ENCODE measurements around the gene PZP. TPM values are rescaled to one million over a fixed set of nuclear protein-coding genes. Genes with fewer than 3 reads are reported as not detected.

Gene PZP
- total and polyA plus RNA-seq, 2 donors = 0.28 to 1.7 TPM

DNA sequence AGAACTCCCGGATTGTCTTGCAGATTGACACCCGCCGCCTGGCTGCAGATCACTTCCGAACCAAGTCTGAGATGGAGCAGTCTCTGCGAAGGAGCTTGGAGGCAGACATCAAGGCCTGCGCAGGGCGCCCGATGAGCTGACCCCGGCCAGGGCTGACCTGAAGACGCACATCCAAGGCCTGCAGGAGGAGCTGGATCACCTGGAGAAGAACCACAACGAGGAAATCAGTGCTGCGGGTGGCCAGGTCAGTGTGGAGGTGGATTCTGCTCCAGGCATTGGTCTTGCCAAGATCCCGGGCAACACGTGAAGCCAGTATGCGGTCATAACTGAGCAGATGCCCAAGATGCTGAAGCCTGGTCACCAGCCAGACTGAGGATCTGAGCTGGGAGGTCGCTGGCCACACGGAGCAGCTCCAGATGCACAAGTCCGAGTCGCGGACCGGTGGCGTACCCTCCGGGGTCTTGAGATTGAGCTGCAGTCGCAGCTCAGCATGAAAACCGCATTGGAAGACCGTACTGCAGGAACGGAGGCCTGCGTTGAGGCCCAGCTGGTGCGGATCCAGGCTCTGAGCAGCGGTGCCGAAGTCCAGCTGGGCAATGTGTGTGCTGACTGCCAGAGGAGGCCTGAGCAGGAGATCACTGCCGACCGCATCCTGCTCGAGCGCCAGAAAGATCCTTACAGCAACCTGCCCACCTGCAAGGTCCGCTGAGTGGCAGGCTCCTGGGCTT lies 80.1 kb downstream of the PZP start:
- no peaks in the 10 kb centered on the region for H3K4me1 ChIP-seq (ENCODE audit: insufficient read depth)
- no peak overlapping the region for H3K27ac ChIP-seq (ENCODE audit: low read depth)
- no peak overlapping the region for H3K4me3 ChIP-seq (ENCODE audit: low read depth, low read length)
- no peaks in the 10 kb centered on the region for H3K36me3 ChIP-seq (ENCODE audit: insufficient read depth)
- WGBS = 96% methylated on average over 36 of the region's 36 CpGs
- DNase-seq (ENCODE audit: extremely low spot score) = no peak

- H3K36me3 ChIP-seq (ENCODE audit: insufficient read depth) = no peaks in the 10 kb centered on the region
- no peak overlapping the region for H3K27ac ChIP-seq (ENCODE audit: low read depth)
- no peak for DNase-seq (ENCODE audit: extremely low spot score)
- no peak overlapping the region for H3K4me3 ChIP-seq (ENCODE audit: low read depth, low read length)
- 98% methylated on average over 21 of the region's 21 CpGs for WGBS
- H3K4me1 ChIP-seq (ENCODE audit: insufficient read depth) = no peaks in the 10 kb centered on the region
These were observed 80.7 kb downstream of the PZP start for GRCh38 chr12:9127484-9127883.

GRCh38 chr12:9124383-9125031 lies 83.7 kb downstream of the PZP start:
- peak overlapping the region; percentile 6 for H3K4me3 ChIP-seq (ENCODE audit: low read depth, low read length)
- H3K27ac ChIP-seq (ENCODE audit: low read depth) = peak overlapping the region; percentile 29
- no peaks in the 10 kb centered on the region for H3K36me3 ChIP-seq (ENCODE audit: insufficient read depth)
- no peak for DNase-seq (ENCODE audit: extremely low spot score)
- WGBS = 76% methylated on average over 16 of the region's 16 CpGs
- no peaks in the 10 kb centered on the region for H3K4me1 ChIP-seq (ENCODE audit: insufficient read depth)

- no peak for DNase-seq (ENCODE audit: extremely low spot score)
- peak overlapping the region; percentile 6 for H3K4me3 ChIP-seq (ENCODE audit: low read depth, low read length)
- peak overlapping the region; percentile 29 for H3K27ac ChIP-seq (ENCODE audit: low read depth)
- WGBS = 33% methylated on average over 14 of the region's 14 CpGs
- no peaks in the 10 kb centered on the region for H3K36me3 ChIP-seq (ENCODE audit: insufficient read depth)
- H3K4me1 ChIP-seq (ENCODE audit: insufficient read depth) = no peaks in the 10 kb centered on the region
These were observed 84.3 kb downstream of the PZP start for GRCh38 chr12:9123781-9124382.

- 40% methylated on average over 3 of the region's 3 CpGs for WGBS
- no peak overlapping the region for H3K4me3 ChIP-seq (ENCODE audit: low read depth, low read length)
- H3K27ac ChIP-seq (ENCODE audit: low read depth) = peak overlapping the region; percentile 48
- H3K36me3 ChIP-seq (ENCODE audit: insufficient read depth) = no peaks in the 10 kb centered on the region
- H3K4me1 ChIP-seq (ENCODE audit: insufficient read depth) = no peaks in the 10 kb centered on the region
- no peak for DNase-seq (ENCODE audit: extremely low spot score)
These were observed 86.0 kb downstream of the PZP start for GRCh38 chr12:9122091-9122609.

DNA sequence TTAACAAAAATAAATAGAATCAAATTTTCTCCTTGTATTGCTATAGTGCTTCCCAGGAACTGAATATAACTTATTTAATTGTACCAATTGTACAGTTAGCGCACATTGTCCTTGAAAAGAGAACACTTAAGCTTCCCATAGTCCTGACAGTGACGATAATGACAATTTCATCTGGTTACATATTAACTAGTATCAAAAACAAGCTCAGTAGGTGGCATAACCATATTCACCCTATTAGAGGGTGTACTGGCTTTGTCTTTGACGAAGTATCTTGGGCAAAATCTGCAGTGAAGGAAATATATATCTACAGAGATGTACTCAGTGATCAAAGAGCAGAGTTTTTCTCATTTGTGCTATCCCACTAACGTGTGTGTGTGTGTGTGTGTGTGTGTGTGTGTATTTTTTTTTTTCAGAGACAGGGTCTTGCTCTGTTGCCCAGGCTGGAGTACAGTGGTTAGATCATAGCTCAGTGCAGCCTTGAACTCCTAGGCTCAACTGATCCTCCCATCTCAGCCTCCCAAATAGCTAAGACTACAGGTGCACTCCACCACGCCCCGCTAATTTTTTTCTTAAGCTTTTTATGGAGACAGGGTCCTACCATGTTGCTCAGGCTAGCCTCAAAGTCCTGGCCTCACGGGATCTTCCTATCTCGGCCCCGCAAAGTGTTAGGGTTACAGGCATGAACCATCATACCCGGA lies 87.6 kb downstream of the PZP start:
- DNase-seq (ENCODE audit: extremely low spot score) = no peak
- Histone ChIP-seq H3K4me1 (ENCODE audit: insufficient read depth) (no peaks in the 10 kb centered on the region), H3K27ac (ENCODE audit: low read depth) (no peak overlapping the region), H3K36me3 (ENCODE audit: insufficient read depth) (no peaks in the 10 kb centered on the region), H3K4me3 (ENCODE audit: low read depth, low read length) (no peak overlapping the region)
- WGBS = 85% methylated on average over 10 of the region's 10 CpGs

DNA sequence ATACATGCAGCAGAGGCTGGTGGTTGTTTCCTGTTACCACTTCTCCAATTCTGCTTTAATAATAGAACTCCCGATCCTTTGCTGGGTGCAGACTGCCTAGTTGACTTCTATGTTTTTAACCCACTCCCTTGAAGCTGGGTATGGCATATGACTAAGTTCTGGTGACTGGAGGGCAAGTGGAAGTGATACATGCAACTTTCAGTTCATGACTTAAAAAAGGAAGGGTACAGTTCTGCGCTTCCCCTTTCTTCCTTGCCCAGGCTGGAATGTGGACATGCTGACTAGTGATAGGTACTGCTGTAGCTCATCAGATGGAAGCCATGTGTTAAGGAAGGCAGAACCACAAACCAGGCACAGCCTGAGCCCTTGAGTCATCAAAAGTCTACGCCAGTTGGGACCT lies 90.0 kb downstream of the PZP start:
- 61% methylated on average over 3 of the region's 3 CpGs for WGBS
- no peak overlapping the region for H3K4me3 ChIP-seq (ENCODE audit: low read depth, low read length)
- no peaks in the 10 kb centered on the region for H3K36me3 ChIP-seq (ENCODE audit: insufficient read depth)
- no peak for DNase-seq (ENCODE audit: extremely low spot score)
- no peaks in the 10 kb centered on the region for H3K4me1 ChIP-seq (ENCODE audit: insufficient read depth)
- H3K27ac ChIP-seq (ENCODE audit: low read depth) = peak overlapping the region; percentile 79

DNA sequence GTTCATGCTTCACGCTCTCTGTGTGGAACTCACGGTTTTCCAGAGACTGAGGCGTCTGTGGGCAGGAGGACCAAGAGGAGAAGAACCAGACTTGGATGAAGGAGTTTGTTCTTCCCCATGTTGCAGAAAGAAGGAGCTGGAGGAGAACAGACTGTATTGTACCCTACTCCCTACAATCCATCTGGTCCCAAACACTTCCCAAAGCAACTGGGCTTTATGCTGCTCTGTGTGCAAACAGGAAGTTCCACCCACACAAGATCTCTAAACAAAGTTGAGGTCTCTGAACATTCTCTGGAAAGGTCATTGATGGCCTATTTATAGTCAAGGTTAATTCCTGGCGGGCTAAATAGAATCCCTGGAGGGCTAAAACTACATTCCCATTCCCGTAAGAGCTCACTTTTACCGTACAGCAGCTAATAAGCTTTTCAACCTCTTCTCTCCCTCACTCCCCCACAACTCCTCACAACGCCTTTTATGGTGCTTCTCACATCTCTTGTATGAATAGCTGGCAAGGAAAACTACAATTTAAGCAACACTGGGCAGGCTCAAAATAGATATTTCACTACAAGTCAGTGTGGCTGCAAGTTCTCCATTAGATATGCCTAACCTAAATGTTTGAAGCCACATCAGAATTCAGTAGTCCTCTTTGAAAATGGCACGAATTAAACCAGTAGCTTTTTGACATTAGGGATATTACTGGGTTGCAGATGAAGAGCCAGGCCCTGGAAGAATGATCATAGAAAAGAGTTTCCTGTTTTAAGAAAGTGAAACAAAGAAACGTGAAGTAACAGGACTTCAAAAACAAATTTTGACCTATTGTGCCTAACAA lies 92.2 kb downstream of the PZP start, which contains the start of gene A2M:
A2M (minus strand) TSS at position 189 of the 829 bp plus-strand sequence; CDS start at position 119, 70 bp downstream.
- H3K27ac ChIP-seq (ENCODE audit: low read depth) = peak within 1 kb of the TSS; percentile 66
- no peaks in the 10 kb centered on the region for H3K4me1 ChIP-seq (ENCODE audit: insufficient read depth)
- peaks cover 2% of the 10 kb centered on the region for H3K36me3 ChIP-seq (ENCODE audit: insufficient read depth)
- WGBS = 23% methylated on average over 9 of the region's 9 CpGs
- no peak for DNase-seq (ENCODE audit: extremely low spot score)
- peak within 1 kb of the TSS; percentile 59 for H3K4me3 ChIP-seq (ENCODE audit: low read depth, low read length)

GRCh38 chr12:9114946-9115345 lies 93.2 kb downstream of the PZP start:
- peak overlapping the region; percentile 59 for H3K27ac ChIP-seq (ENCODE audit: low read depth)
- no peak for DNase-seq (ENCODE audit: extremely low spot score)
- H3K4me3 ChIP-seq (ENCODE audit: low read depth, low read length) = peak overlapping the region; percentile 51
- peaks cover 2% of the 10 kb centered on the region for H3K36me3 ChIP-seq (ENCODE audit: insufficient read depth)
- no peaks in the 10 kb centered on the region for H3K4me1 ChIP-seq (ENCODE audit: insufficient read depth)

DNA sequence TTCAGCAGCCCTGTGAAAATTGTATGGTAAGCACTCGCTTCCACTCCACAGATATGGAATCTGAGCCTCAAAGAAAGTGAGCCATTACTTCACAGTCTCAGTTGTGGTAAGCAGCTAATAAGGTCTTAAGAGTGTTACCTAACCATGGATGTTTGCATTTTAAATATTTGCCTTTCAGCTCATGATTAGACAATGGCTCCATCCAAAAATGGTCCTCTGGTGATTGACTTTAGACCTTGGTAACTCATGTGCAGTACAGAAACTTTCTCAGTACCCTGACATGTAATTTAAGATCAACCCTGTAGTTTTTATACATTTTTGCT lies 94.2 kb downstream of the PZP start:
- H3K27ac ChIP-seq (ENCODE audit: low read depth) = no peak overlapping the region

GRCh38 chr12:9113296-9113986 lies 94.8 kb downstream of the PZP start:
- 56% methylated on average over 7 of the region's 7 CpGs for WGBS
- Histone ChIP-seq H3K4me3 (ENCODE audit: low read depth, low read length) (peak overlapping the region; percentile 49), H3K4me1 (ENCODE audit: insufficient read depth) (no peaks in the 10 kb centered on the region), H3K36me3 (ENCODE audit: insufficient read depth) (peaks cover 2% of the 10 kb centered on the region), H3K27ac (ENCODE audit: low read depth) (no peak overlapping the region)
- no peak for DNase-seq (ENCODE audit: extremely low spot score)

More for the DNA sequence above, 94.2 kb downstream of the PZP start:
- Histone ChIP-seq H3K4me1 (ENCODE audit: insufficient read depth) (no peaks in the 10 kb centered on the region), H3K4me3 (ENCODE audit: low read depth, low read length) (peak overlapping the region; percentile 49), H3K36me3 (ENCODE audit: insufficient read depth) (peaks cover 2% of the 10 kb centered on the region)
- no peak for DNase-seq (ENCODE audit: extremely low spot score)
- 57% methylated on average over 1 of the region's 1 CpG for WGBS

- H3K27ac ChIP-seq (ENCODE audit: low read depth) = no peak overlapping the region
- WGBS = 87% methylated on average over 6 of the region's 6 CpGs
- no peak for DNase-seq (ENCODE audit: extremely low spot score)
- peaks cover 2% of the 10 kb centered on the region for H3K36me3 ChIP-seq (ENCODE audit: insufficient read depth)
- H3K4me3 ChIP-seq (ENCODE audit: low read depth, low read length) = peak overlapping the region; percentile 20
- no peaks in the 10 kb centered on the region for H3K4me1 ChIP-seq (ENCODE audit: insufficient read depth)
These were observed 95.9 kb downstream of the PZP start for GRCh38 chr12:9112076-9112853.

Measured in urinary bladder (tissue), 4 donors.